ENCODE data around the gene COX7A2.

The COX7A2 gene

DNA sequence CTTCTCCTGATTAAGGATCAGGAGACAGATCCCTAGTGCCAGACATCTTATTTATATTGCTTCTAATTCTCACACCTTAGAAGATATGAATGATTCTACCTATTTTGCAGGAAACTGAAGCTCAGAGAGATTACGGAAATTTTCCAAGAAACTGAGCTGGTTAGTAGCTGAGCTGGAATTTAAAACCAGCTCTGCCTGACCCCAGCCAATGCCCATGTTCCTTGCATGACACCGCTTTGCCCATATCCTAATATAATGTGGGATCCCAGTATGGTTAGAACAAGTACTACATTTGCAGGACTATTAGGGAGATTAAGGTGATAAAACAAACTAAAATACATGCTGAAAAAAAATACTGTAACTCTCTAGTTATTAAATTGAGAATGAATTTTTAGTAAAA, 39.1 kb upstream of the COX7A2 start:
- Histone ChIP-seq H3K9me3 (ENCODE audit: insufficient read depth, low read depth, low read length) (no peaks in the 10 kb centered on the region), H3K36me3 (ENCODE audit: insufficient read depth, low read depth, low read length) (no peaks in the 10 kb centered on the region), H3K4me3 (ENCODE audit: low read length) (peak overlapping the region; percentile 98), H3K9ac (ENCODE audit: low read depth, low read length) (peak overlapping the region; percentile 91), H3K27ac (ENCODE audit: low read length) (no peak overlapping the region), H3K4me1 (ENCODE audit: insufficient read depth, low read length) (peaks cover 31% of the 10 kb centered on the region), H3K27me3 (ENCODE audit: insufficient read depth, low read length) (no peaks in the 10 kb centered on the region)

DNA sequence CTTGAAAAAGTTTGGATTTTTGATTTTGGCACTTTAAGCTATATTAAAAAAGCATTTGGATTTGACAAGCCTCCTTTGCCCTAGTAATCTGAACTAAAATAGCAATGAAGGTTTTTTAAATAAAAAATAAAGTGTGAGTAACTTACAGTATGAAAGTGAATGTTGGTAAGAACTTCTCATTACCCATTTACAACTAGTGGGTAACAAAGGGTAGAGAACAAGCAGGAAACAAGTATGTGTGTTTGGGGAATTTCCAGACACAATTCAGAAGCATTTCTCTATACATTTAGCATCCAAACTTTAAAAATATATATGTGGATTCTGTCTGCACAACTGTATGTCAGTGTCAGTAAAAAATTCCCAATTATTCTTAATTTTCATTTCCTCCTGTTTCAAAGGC, 38.1 kb upstream of the COX7A2 start:
- Histone ChIP-seq H3K27ac (ENCODE audit: low read length) (no peak overlapping the region), H3K9ac (ENCODE audit: low read depth, low read length) (peak overlapping the region; percentile 23; the same call in 1 of the 2 replicates), H3K4me3 (ENCODE audit: low read length) (peak overlapping the region; percentile 98), H3K4me1 (ENCODE audit: insufficient read depth, low read length) (peaks cover 31% of the 10 kb centered on the region), H3K9me3 (ENCODE audit: insufficient read depth, low read depth, low read length) (no peaks in the 10 kb centered on the region), H3K27me3 (ENCODE audit: insufficient read depth, low read length) (no peaks in the 10 kb centered on the region), H3K36me3 (ENCODE audit: insufficient read depth, low read depth, low read length) (no peaks in the 10 kb centered on the region; the same call in 1 of the 2 replicates)

DNA sequence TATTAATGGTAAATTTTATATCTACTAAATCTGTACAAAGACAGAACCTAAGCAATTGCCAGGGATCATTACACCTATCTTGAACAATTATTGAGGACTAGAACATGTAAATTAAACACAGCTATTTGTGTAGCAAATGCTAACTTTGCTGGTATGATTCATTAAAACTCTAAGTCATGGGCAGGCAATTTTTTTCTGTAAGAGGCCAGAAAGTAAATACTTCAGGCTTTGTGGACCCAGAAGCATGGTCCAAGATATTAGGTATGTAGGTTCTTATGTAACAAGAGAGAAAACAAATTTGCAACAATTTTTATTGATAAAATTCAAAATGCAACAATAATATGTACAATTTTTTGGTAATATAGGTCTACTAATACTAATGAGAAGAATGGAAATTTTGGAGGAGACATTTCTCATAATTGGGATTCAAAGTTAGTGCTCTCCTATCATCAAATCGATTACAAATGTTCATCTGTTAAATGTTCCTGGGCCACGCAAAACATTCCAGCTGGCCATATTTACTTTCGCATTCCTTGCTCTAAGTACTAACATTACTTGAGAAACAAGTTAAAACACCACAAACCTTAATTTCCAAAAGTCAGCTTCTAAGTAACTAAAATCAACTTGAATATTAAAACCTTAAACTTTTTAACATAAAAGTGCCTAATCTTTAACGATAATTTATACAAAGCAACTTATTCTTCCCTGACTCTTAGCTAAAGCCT, 36.7 kb upstream of the COX7A2 start:
- Histone ChIP-seq H3K4me1 (ENCODE audit: insufficient read depth, low read length) (peaks cover 35% of the 10 kb centered on the region), H3K9ac (ENCODE audit: low read depth, low read length) (peak overlapping the region; percentile 32; the same call in 1 of the 2 replicates), H3K9me3 (ENCODE audit: insufficient read depth, low read depth, low read length) (no peaks in the 10 kb centered on the region), H3K4me3 (ENCODE audit: low read length) (0 out of 2 replicates have a peak overlapping the region, but pooled peaks have one; percentile 98), H3K36me3 (ENCODE audit: insufficient read depth, low read depth, low read length) (no peaks in the 10 kb centered on the region; the same call in 1 of the 2 replicates), H3K27me3 (ENCODE audit: insufficient read depth, low read length) (no peaks in the 10 kb centered on the region), H3K27ac (ENCODE audit: low read length) (no peak overlapping the region)

DNA sequence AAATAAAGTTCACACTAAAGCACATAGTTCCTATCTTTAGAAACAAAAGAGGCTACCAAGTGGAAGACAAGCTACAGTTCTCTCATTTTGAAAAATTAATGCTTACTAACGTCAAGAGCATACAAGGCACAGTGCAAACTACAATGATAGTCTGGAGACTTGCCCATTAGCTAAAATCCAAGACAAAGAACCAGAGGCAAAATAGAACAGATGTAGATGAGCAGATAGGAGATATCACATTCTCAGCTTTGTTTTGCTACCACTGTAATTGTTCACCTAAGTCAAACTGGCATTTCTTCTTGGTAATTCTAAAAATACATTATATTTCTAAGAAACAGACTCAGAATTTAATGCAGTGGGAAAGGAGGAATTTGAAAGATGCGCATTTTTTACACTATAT, 35.8 kb upstream of the COX7A2 start:
- Histone ChIP-seq H3K27ac (ENCODE audit: low read length) (no peak overlapping the region), H3K4me3 (ENCODE audit: low read length) (0 out of 2 replicates have a peak overlapping the region, but pooled peaks have one; percentile 6), H3K9ac (ENCODE audit: low read depth, low read length) (peak overlapping the region; percentile 43; the same call in 1 of the 2 replicates), H3K9me3 (ENCODE audit: insufficient read depth, low read depth, low read length) (no peaks in the 10 kb centered on the region), H3K4me1 (ENCODE audit: insufficient read depth, low read length) (peaks cover 34% of the 10 kb centered on the region), H3K36me3 (ENCODE audit: insufficient read depth, low read depth, low read length) (no peaks in the 10 kb centered on the region; the same call in 1 of the 2 replicates), H3K27me3 (ENCODE audit: insufficient read depth, low read length) (no peaks in the 10 kb centered on the region)

DNA sequence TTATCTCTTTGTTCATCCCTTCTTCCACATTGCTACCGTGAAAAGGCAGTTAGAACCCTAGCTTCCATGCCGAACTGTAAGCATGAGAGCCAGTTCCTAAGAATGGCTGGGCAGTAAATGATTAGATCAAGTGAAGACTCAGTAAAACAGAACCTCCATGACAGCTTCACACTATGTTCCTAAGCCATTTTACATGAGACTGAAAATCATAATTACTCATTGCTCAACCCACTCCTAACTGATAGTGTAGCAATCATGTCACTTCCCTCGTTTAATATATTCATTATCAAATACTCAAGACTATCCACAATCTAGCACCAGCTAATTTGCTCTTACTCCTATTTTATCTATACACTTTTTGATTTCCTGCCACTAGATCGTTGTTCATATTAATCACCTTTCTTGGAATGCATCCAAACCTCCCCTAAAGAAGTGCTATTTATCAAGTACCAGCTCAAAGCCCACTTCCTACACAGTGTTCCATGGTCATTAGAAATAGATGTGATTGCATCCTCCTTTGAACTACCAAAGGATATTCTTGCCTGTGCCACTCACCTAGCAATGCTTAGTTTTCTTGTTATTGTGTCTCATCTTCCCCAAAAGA, 35.0 kb upstream of the COX7A2 start:
- peaks cover 39% of the 10 kb centered on the region for H3K4me1 ChIP-seq (ENCODE audit: insufficient read depth, low read length)
- no peaks in the 10 kb centered on the region for H3K27me3 ChIP-seq (ENCODE audit: insufficient read depth, low read length)
- no peak overlapping the region for H3K9ac ChIP-seq (ENCODE audit: low read depth, low read length)
- H3K36me3 ChIP-seq (ENCODE audit: insufficient read depth, low read depth, low read length): peaks cover 3% of the 10 kb centered on the region; the same call in 1 of the 2 replicates
- no peak overlapping the region for H3K4me3 ChIP-seq (ENCODE audit: low read length)
- H3K27ac ChIP-seq (ENCODE audit: low read length): peak overlapping the region; percentile 16
- H3K9me3 ChIP-seq (ENCODE audit: insufficient read depth, low read depth, low read length): no peaks in the 10 kb centered on the region

DNA sequence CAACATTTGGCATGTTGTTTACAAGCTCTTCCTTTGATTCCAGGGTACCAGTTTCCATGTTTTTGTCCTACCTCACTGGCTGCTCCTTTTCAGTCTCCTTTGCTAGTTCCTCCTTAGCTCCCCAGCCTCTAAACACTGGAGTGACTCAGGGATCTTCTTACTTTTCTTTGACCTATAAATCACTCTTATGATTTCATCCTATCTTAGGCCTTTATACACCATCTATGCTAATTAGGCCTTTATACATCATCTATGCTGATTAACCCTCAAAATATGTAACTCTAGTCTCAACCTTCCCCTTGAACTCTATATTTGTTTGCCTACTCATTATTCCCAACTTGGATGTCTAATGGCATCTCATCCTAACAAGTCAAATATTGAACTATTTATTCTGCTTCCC, 31.5 kb upstream of the COX7A2 start:
- H3K9ac ChIP-seq (ENCODE audit: low read depth, low read length): no peak overlapping the region
- peaks cover 11% of the 10 kb centered on the region for H3K9me3 ChIP-seq (ENCODE audit: insufficient read depth, low read depth, low read length)
- no peak overlapping the region for H3K27ac ChIP-seq (ENCODE audit: low read length)
- peaks cover 34% of the 10 kb centered on the region for H3K4me1 ChIP-seq (ENCODE audit: insufficient read depth, low read length)
- H3K4me3 ChIP-seq (ENCODE audit: low read length): no peak overlapping the region
- no peaks in the 10 kb centered on the region for H3K27me3 ChIP-seq (ENCODE audit: insufficient read depth, low read length)
- peaks cover 24% of the 10 kb centered on the region for H3K36me3 ChIP-seq (ENCODE audit: insufficient read depth, low read depth, low read length)

DNA sequence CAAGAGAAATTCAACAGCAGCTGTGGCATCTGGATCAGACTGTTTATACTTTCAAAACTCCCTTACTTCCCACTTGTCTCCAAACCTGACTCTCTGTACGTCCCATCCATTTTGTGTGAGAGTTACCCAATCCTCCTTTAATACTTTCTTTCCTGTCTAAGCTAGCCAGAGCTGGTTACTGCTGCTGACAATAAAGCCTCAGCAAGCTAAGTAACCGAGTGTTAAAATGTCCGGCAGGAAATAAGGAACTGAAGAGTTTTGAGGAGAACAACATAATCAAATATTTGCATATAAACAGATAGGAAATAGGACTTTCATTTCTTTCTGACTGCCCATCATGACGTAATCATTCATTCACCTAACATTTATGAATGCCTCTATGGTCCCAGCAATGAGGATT, 29.4 kb upstream of the COX7A2 start:
- Histone ChIP-seq H3K9me3 (ENCODE audit: insufficient read depth, low read depth, low read length) (peaks cover 11% of the 10 kb centered on the region), H3K9ac (ENCODE audit: low read depth, low read length) (no peak overlapping the region), H3K36me3 (ENCODE audit: insufficient read depth, low read depth, low read length) (peaks cover 25% of the 10 kb centered on the region), H3K27me3 (ENCODE audit: insufficient read depth, low read length) (no peaks in the 10 kb centered on the region), H3K27ac (ENCODE audit: low read length) (peak overlapping the region; percentile 27), H3K4me1 (ENCODE audit: insufficient read depth, low read length) (peaks cover 30% of the 10 kb centered on the region), H3K4me3 (ENCODE audit: low read length) (no peak overlapping the region)

DNA sequence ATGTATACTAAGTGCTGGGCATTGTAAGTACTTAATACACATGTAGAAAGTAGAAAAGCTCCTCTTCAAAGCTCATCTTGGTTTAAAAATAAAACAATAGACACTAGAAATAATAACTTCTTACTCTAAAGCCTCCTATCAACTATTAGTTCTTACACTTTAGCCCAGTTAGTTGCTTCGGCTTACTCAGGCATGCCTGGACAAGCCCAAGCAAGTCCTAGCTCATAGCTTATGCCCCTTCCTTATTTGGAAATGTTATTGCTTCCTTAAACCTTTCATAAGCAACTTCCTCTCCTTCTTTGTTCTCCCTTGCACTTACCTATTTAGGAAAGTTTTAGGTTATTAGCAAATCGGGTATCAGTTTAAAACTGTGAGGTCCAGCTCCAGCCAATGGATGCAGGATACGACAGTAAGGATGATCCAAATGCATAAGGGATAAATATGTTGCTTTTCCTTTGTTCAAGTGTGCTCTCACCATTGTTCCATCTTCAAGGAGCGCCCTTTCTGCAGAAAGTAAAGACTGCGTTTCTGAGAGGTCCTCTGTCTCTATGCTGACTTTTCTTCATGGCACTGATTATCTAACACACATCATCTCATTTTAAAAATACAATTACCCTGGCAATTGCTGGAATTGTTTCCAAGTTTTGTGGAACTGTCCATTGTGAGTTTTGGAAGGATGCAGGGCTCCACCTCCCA, 28.7 kb upstream of the COX7A2 start:
- Histone ChIP-seq H3K36me3 (ENCODE audit: insufficient read depth, low read depth, low read length) (peaks cover 25% of the 10 kb centered on the region), H3K27me3 (ENCODE audit: insufficient read depth, low read length) (no peaks in the 10 kb centered on the region), H3K27ac (ENCODE audit: low read length) (peak overlapping the region; percentile 27), H3K9ac (ENCODE audit: low read depth, low read length) (peak overlapping the region; percentile 31; the same call in 1 of the 2 replicates), H3K9me3 (ENCODE audit: insufficient read depth, low read depth, low read length) (peaks cover 11% of the 10 kb centered on the region), H3K4me3 (ENCODE audit: low read length) (no peak overlapping the region), H3K4me1 (ENCODE audit: insufficient read depth, low read length) (peaks cover 37% of the 10 kb centered on the region)

DNA sequence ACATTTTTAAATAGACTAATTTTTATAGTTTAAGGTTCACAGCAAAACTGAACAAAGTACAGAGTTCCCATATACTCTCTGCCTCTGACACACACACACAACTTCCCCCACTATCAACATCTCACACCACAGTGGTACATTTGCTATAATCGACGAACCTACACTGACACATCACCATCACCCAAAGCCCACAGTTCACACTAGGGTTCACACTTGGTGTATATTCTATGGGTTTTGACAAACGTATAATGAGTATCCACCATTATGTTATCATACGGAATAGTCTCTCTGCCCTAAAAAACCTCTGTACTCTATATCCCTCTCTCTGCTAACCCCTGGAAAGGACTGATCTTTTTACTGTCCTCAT, 25.4 kb upstream of the COX7A2 start:
- no peaks in the 10 kb centered on the region for H3K27me3 ChIP-seq (ENCODE audit: insufficient read depth, low read length)
- peaks cover 38% of the 10 kb centered on the region for H3K36me3 ChIP-seq (ENCODE audit: insufficient read depth, low read depth, low read length)
- H3K4me1 ChIP-seq (ENCODE audit: insufficient read depth, low read length): peaks cover 31% of the 10 kb centered on the region
- no peak overlapping the region for H3K4me3 ChIP-seq (ENCODE audit: low read length)
- H3K9ac ChIP-seq (ENCODE audit: low read depth, low read length): no peak overlapping the region
- peaks cover 11% of the 10 kb centered on the region for H3K9me3 ChIP-seq (ENCODE audit: insufficient read depth, low read depth, low read length)
- H3K27ac ChIP-seq (ENCODE audit: low read length): peak overlapping the region; percentile 59

DNA sequence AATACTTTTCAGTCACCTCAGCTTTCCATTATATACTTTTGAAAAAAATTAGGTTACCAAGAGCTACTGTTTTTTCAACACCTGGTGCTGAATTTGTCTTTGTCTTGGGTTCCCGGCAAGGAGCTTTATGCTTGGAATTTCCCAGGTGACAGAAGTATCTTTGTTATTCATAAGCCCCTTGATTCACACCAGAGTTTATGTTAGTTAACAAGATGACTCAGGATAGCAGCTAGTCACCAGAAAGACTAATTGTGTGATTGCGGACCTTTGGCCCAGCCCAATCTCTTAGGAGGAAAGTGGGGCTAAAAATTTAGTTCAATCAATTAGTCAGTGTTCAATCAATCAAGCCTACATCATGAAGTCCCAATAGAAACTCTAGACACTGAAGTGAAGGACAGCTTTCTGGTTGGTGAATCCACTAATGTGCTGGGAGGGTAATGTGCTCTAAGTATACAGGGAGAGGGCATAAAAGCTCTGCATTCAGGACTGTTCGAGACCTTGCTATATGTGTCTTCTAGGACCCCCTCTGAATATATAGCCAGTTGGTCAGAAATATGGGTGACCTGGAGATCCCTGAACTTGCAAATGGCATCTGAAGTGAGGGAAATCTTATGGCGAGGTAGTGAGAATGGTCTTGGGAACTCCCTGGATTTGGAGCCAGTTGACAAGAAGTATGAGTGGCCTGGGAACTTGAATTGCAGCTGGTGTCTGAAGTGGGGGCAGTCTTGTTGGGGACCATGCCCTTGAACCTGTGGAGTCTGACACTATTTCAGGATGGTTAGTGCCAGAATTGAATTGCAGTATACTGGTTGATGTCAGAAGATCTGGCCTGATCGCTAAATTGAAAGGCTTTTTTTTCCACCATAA, 24.8 kb upstream of the COX7A2 start:
- peaks cover 11% of the 10 kb centered on the region for H3K9me3 ChIP-seq (ENCODE audit: insufficient read depth, low read depth, low read length)
- no peaks in the 10 kb centered on the region for H3K27me3 ChIP-seq (ENCODE audit: insufficient read depth, low read length)
- H3K4me1 ChIP-seq (ENCODE audit: insufficient read depth, low read length): peaks cover 27% of the 10 kb centered on the region
- H3K36me3 ChIP-seq (ENCODE audit: insufficient read depth, low read depth, low read length): peaks cover 39% of the 10 kb centered on the region
- H3K9ac ChIP-seq (ENCODE audit: low read depth, low read length): peak overlapping the region; percentile 66
- H3K27ac ChIP-seq (ENCODE audit: low read length): peak overlapping the region; percentile 59
- H3K4me3 ChIP-seq (ENCODE audit: low read length): peak overlapping the region; percentile 56

DNA sequence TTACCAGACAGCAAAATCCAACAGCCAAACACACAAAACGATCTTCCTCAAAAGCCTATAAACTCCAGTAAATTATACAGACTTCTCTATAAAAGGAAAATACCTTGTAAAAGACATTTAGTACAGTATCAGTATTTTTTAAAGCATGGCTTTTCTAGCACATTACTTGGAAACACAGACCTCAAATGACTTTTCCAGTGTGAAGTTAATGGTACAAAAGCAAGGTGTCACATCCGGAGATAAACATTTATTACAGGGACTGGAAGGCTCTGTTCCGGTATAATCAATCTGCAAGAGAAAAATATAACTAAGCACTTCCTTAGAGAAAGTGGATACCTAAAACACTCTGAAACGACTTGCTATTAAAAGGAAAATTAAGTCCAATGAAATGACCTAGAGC, 23.9 kb upstream of the COX7A2 start:
- H3K27me3 ChIP-seq (ENCODE audit: insufficient read depth, low read length): no peaks in the 10 kb centered on the region
- peaks cover 40% of the 10 kb centered on the region for H3K36me3 ChIP-seq (ENCODE audit: insufficient read depth, low read depth, low read length)
- H3K27ac ChIP-seq (ENCODE audit: low read length): no peak overlapping the region
- peaks cover 4% of the 10 kb centered on the region for H3K9me3 ChIP-seq (ENCODE audit: insufficient read depth, low read depth, low read length)
- H3K4me1 ChIP-seq (ENCODE audit: insufficient read depth, low read length): peaks cover 22% of the 10 kb centered on the region
- H3K9ac ChIP-seq (ENCODE audit: low read depth, low read length): peak overlapping the region; percentile 66; the same call in 1 of the 2 replicates
- peak overlapping the region; percentile 56 for H3K4me3 ChIP-seq (ENCODE audit: low read length)
